Measurements from ENCODE around the gene BARHL1.

Gene BARHL1

DNA sequence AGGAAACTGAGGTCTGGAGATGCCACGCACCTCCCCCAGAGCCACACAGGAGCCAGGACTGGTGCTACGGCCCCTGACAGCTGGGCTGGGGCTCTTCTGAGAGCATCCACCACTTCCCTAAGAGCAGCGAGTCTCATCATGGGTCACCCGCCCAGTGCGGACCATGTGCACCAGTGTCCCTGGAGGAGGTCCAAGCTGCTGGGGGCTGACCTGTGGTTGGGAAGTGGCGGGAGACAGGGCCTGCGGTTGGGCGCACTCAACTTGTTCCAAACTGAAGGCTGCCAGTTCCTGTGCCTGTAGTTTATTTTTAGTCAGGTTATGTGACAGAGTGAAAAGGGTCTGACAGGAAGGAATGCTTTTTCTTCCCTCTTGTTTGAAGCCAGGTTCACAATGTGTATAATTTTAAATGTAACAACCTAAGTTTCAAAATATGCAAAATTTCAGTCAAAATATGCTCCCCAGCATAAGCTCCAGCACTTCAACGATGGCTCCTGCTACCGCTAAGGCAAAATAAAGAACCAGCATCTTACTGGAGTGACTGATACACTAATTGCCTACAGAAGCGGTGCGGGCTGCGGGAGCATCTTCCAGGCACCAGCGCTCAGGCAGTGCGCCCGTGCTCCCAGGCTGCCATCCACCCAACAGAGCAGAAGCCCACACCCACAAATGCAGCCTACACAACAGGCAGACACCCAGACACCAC lies 14.8 kb downstream of the BARHL1 start:
- no peak overlapping the region for H3K9ac ChIP-seq (ENCODE audit: low read length)
- no peaks in the 10 kb centered on the region for H3K9me3 ChIP-seq (ENCODE audit: control insufficient read depth, low read length)
- peaks cover 62% of the 10 kb centered on the region for H3K36me3 ChIP-seq (ENCODE audit: control insufficient read depth, insufficient read depth, low read length, severe bottlenecking)
- H3K4me3 ChIP-seq (ENCODE audit: low read length) = no peak overlapping the region
- no peaks in the 10 kb centered on the region for H3K27me3 ChIP-seq (replicated peaks; ENCODE audit: control insufficient read depth, insufficient read depth, low read length)
- H3K4me1 ChIP-seq (ENCODE audit: control insufficient read depth, insufficient read depth, low read length) = no peaks in the 10 kb centered on the region
- no peak for DNase-seq (ENCODE audit: low read depth)

DNA sequence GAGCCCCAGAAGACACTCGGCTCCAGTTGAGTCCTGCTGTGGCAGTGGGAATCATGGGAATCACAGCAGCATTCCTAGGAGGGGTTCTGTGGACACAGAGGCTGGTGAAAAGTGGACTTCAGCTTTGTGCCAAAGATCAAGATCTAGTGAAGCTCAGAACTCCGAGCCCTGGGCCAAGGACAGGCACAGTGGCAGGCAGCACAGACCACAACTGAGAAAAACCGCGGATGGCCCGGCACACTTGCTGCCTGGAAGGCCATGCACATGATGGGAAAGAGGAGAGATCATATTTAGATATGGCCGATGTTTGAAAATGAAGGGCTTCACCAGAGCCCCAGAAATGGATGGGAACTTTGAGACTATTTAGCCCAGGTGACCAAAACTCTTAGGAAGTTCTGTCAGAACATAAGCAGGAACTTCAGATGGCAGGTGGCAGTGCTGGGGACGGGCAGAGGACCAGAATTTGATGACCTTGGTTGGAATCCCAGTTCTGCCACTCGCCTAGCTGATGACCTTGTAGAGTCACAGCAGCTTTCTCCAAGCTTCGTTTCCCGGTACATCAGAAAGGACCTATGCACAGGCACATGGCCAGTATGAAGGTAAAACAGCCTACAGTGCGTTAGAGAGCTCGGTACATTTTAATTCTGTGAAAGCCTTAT lies 18.0 kb downstream of the BARHL1 start:
- H3K4me3 ChIP-seq (ENCODE audit: low read length) = no peak overlapping the region
- H3K36me3 ChIP-seq (ENCODE audit: control insufficient read depth, insufficient read depth, low read length, severe bottlenecking) = peaks cover 44% of the 10 kb centered on the region
- H3K27me3 ChIP-seq (replicated peaks; ENCODE audit: control insufficient read depth, insufficient read depth, low read length) = no peaks in the 10 kb centered on the region
- no peaks in the 10 kb centered on the region for H3K9me3 ChIP-seq (ENCODE audit: control insufficient read depth, low read length)
- H3K9ac ChIP-seq (ENCODE audit: low read length) = no peak overlapping the region
- DNase-seq (ENCODE audit: low read depth) = no peak
- H3K4me1 ChIP-seq (ENCODE audit: control insufficient read depth, insufficient read depth, low read length) = no peaks in the 10 kb centered on the region

DNA sequence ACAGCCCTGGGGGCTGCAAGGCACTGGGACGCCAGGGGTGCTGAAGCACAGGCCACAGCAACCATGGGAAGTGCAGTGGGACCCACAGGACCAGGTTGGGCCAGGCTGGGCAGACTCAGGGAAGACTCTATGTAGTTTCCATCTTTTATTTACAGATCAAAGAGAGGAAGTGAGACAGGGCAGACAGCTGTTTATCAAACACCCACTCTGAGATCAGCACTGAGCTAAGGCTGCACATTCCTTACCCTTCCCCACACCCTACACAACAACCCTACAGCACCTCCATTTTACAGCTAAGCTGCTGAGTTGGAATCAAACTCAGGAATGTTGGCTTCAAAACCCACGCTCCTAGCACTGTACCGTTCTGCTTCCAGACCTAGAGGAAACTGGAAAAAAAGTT lies 19.8 kb downstream of the BARHL1 start:
- Histone ChIP-seq H3K9me3 (ENCODE audit: control insufficient read depth, low read length) (no peaks in the 10 kb centered on the region), H3K4me3 (ENCODE audit: low read length) (no peak overlapping the region), H3K9ac (ENCODE audit: low read length) (no peak overlapping the region), H3K36me3 (ENCODE audit: control insufficient read depth, insufficient read depth, low read length, severe bottlenecking) (peaks cover 44% of the 10 kb centered on the region), H3K4me1 (ENCODE audit: control insufficient read depth, insufficient read depth, low read length) (no peaks in the 10 kb centered on the region), H3K27me3 (replicated peaks; ENCODE audit: control insufficient read depth, insufficient read depth, low read length) (no peaks in the 10 kb centered on the region)
- DNase-seq (ENCODE audit: low read depth) = no peak

DNA sequence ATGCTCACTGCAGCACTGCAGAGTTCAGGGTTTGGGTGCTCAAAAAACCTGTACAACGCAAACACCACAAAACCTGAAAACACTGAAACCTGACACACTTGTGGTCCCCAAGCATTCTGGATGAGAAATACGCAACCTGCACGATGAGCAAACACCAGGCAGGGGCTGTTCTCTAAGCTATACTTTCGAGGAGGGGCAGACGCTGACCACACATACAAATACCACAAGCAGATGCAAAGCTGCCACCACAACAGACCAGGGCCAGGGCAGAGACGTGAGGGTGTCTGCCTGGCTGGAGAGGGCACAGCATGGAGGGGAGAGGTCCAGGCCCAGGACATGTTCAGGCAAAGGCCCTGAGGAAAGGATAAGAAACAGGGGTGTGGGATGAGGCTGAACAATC lies 23.0 kb downstream of the BARHL1 start:
- no peaks in the 10 kb centered on the region for H3K9me3 ChIP-seq (ENCODE audit: control insufficient read depth, low read length)
- no peak overlapping the region for H3K4me3 ChIP-seq (ENCODE audit: low read length)
- DNase-seq (ENCODE audit: low read depth) = no peak
- H3K4me1 ChIP-seq (ENCODE audit: control insufficient read depth, insufficient read depth, low read length) = peaks cover 7% of the 10 kb centered on the region
- peaks cover 45% of the 10 kb centered on the region for H3K36me3 ChIP-seq (ENCODE audit: control insufficient read depth, insufficient read depth, low read length, severe bottlenecking)
- H3K27me3 ChIP-seq (replicated peaks; ENCODE audit: control insufficient read depth, insufficient read depth, low read length) = no peaks in the 10 kb centered on the region
- no peak overlapping the region for H3K9ac ChIP-seq (ENCODE audit: low read length)

DNA sequence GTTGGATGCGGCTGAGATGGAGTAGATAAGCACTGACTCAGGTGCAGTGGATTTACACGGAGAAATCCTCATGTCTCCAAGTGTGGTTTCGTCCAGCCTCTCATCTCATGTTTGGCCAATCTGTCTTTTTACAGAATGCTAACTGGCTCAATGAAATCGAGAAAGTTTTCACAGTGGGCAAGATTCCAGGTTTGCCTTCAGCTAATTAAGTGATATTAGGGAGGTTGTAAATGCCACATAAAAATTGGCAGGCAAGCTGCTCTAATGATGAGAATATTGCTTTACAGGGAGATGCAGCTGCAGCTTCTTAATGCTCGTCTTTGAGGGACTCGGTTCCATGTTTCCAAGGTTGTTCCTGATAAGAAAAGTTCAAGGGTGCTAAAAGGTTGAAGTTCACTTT lies 23.7 kb downstream of the BARHL1 start:
- Histone ChIP-seq H3K36me3 (ENCODE audit: control insufficient read depth, insufficient read depth, low read length, severe bottlenecking) (peaks cover 43% of the 10 kb centered on the region), H3K9ac (ENCODE audit: low read length) (no peak overlapping the region), H3K27me3 (replicated peaks; ENCODE audit: control insufficient read depth, insufficient read depth, low read length) (no peaks in the 10 kb centered on the region), H3K9me3 (ENCODE audit: control insufficient read depth, low read length) (no peaks in the 10 kb centered on the region), H3K4me3 (ENCODE audit: low read length) (no peak overlapping the region), H3K4me1 (ENCODE audit: control insufficient read depth, insufficient read depth, low read length) (peaks cover 12% of the 10 kb centered on the region)
- no peak for DNase-seq (ENCODE audit: low read depth)

DNA sequence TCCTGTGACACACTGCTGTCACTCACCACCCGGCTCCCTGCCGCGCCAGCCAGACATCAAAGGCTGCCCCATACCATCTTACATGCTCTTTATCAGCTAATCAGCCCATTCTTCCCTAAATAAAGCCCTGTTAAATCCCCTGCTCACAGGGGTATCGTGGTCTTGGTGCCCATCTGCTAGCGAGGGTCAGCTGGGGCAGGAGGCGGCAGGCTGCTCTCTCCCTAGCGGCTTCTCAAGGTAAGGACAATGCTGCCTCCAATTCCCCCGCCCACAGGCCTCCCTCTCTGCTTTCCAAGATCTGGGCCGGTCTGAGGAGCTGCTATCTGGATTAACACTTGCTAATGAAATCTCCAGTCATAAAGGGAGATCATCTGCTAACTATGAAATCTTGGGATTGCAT lies 26.8 kb downstream of the BARHL1 start:
- Histone ChIP-seq H3K27me3 (replicated peaks; ENCODE audit: control insufficient read depth, insufficient read depth, low read length) (no peaks in the 10 kb centered on the region), H3K4me1 (ENCODE audit: control insufficient read depth, insufficient read depth, low read length) (peaks cover 12% of the 10 kb centered on the region), H3K4me3 (ENCODE audit: low read length) (no peak overlapping the region), H3K9ac (ENCODE audit: low read length) (no peak overlapping the region), H3K9me3 (ENCODE audit: control insufficient read depth, low read length) (no peaks in the 10 kb centered on the region), H3K36me3 (ENCODE audit: control insufficient read depth, insufficient read depth, low read length, severe bottlenecking) (peaks cover 52% of the 10 kb centered on the region)
- no peak for DNase-seq (ENCODE audit: low read depth)

DNA sequence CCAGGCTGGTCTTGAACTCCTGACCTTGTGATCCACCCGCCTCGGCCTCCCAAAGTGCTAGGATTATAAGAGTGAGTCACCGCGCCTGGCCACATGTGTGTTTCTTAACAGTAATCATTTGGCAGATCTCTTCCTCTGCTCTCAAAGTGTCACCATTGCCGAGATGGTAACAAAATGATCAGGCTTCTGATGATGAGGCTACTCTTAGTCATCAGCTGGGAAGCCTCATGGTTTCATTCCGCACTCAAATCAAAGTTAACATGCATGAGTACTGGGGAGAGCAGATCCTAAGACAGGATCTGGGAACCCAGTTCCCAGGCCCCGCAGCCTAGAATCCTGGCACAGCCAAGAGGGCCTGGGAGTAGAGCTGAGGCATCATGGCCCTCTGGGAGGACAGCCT lies 27.4 kb downstream of the BARHL1 start:
- peak; percentile 28 for DNase-seq (ENCODE audit: low read depth)
- Histone ChIP-seq H3K4me3 (ENCODE audit: low read length) (peak overlapping the region; percentile 26), H3K9ac (ENCODE audit: low read length) (no peak overlapping the region), H3K27me3 (replicated peaks; ENCODE audit: control insufficient read depth, insufficient read depth, low read length) (no peaks in the 10 kb centered on the region), H3K4me1 (ENCODE audit: control insufficient read depth, insufficient read depth, low read length) (peaks cover 12% of the 10 kb centered on the region), H3K36me3 (ENCODE audit: control insufficient read depth, insufficient read depth, low read length, severe bottlenecking) (peaks cover 59% of the 10 kb centered on the region), H3K9me3 (ENCODE audit: control insufficient read depth, low read length) (no peaks in the 10 kb centered on the region)

DNA sequence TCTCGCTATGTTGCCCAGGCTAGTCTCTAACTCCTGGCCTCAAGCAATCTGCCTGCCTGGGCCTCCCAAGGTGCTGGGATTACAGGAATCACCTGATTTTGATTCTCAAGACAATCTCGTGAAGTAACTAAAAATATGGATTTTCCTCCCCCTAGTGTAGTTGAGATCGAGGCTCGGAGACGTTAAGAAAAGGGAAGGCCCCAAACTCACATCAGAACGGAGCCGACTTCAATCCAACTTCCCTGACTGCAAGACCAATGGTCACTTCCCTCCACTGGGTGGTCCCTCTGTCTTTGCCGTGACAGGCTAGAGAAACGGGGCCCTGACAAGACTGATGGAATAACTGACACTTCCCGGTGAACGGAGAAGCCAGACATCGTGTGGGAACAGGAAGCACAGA lies 28.3 kb downstream of the BARHL1 start:
- no peak overlapping the region for H3K4me3 ChIP-seq (ENCODE audit: low read length)
- no peak for DNase-seq (ENCODE audit: low read depth)
- no peaks in the 10 kb centered on the region for H3K27me3 ChIP-seq (replicated peaks; ENCODE audit: control insufficient read depth, insufficient read depth, low read length)
- peaks cover 12% of the 10 kb centered on the region for H3K4me1 ChIP-seq (ENCODE audit: control insufficient read depth, insufficient read depth, low read length)
- H3K36me3 ChIP-seq (ENCODE audit: control insufficient read depth, insufficient read depth, low read length, severe bottlenecking) = peaks cover 64% of the 10 kb centered on the region
- H3K9me3 ChIP-seq (ENCODE audit: control insufficient read depth, low read length) = no peaks in the 10 kb centered on the region
- H3K9ac ChIP-seq (ENCODE audit: low read length) = no peak overlapping the region

DNA sequence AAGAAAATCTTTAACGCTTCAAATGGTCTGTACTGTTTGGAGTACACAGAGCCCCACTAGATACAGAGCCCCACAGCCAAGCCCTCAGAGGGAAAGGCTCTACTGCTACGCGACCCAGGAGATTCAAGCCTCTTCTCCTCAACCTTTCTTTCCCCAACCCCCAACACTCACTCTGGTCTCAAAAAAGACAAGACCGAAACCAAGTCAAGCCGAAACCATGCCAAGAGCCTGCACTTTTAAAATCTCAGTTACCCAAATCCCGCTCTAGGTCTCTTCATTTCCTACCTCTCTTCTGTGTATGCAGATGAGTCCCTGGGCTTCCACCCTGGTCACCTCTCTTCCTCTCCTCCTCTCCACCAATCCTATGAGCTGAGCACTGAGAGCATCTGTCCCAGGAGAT lies 31.9 kb downstream of the BARHL1 start:
- no peaks in the 10 kb centered on the region for H3K27me3 ChIP-seq (replicated peaks; ENCODE audit: control insufficient read depth, insufficient read depth, low read length)
- H3K9ac ChIP-seq (ENCODE audit: low read length) = no peak overlapping the region
- H3K4me1 ChIP-seq (ENCODE audit: control insufficient read depth, insufficient read depth, low read length) = peaks cover 12% of the 10 kb centered on the region
- H3K9me3 ChIP-seq (ENCODE audit: control insufficient read depth, low read length) = no peaks in the 10 kb centered on the region
- no peak overlapping the region for H3K4me3 ChIP-seq (ENCODE audit: low read length)
- DNase-seq (ENCODE audit: low read depth) = no peak
- peaks cover 76% of the 10 kb centered on the region for H3K36me3 ChIP-seq (ENCODE audit: control insufficient read depth, insufficient read depth, low read length, severe bottlenecking)

DNA sequence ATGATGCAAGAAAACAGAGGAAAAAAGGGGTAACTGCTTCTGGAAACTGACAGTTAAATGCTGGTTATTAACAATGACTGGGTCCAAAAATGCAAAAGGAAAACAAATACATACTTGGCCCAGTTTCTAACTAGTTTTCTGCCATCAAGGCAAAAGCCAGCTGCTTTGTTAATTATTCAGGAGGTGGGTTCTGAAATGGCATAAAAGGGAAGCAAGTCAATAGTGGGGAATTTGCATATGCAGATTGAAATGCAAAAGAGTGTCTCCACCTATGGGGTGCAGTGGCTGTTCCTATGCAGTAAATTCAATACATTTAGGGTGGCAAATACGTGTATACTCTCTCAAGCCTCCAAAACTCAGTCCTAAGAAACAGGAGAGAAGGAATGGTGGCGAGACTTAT lies 33.4 kb downstream of the BARHL1 start:
- Histone ChIP-seq H3K27me3 (replicated peaks; ENCODE audit: control insufficient read depth, insufficient read depth, low read length) (no peaks in the 10 kb centered on the region), H3K9me3 (ENCODE audit: control insufficient read depth, low read length) (no peaks in the 10 kb centered on the region), H3K4me3 (ENCODE audit: low read length) (no peak overlapping the region), H3K36me3 (ENCODE audit: control insufficient read depth, insufficient read depth, low read length, severe bottlenecking) (peaks cover 79% of the 10 kb centered on the region), H3K9ac (ENCODE audit: low read length) (no peak overlapping the region), H3K4me1 (ENCODE audit: control insufficient read depth, insufficient read depth, low read length) (peaks cover 2% of the 10 kb centered on the region)
- no peak for DNase-seq (ENCODE audit: low read depth)

DNA sequence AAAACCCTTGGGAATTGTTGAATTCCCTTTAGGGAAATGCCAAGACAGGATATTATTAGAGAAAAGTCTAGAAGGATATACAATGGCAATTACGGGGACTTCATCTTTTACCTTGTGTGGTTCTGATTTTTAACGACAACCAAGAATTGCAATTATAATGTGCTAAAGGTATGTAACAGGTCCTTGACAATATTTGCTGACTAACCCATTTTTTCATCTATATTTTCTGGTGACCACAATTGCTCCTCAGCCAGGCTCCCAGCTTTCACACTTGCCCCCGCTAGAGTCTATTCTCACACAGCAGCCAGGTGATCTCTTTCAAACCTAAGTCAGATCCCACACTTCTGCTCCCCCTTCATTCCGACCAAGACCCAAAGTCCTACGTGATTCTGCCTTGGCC lies 34.3 kb downstream of the BARHL1 start:
- Histone ChIP-seq H3K36me3 (ENCODE audit: control insufficient read depth, insufficient read depth, low read length, severe bottlenecking) (peaks cover 74% of the 10 kb centered on the region), H3K4me1 (ENCODE audit: control insufficient read depth, insufficient read depth, low read length) (no peaks in the 10 kb centered on the region), H3K9me3 (ENCODE audit: control insufficient read depth, low read length) (no peaks in the 10 kb centered on the region), H3K27me3 (replicated peaks; ENCODE audit: control insufficient read depth, insufficient read depth, low read length) (no peaks in the 10 kb centered on the region), H3K4me3 (ENCODE audit: low read length) (no peak overlapping the region), H3K9ac (ENCODE audit: low read length) (no peak overlapping the region)
- no peak for DNase-seq (ENCODE audit: low read depth)

DNA sequence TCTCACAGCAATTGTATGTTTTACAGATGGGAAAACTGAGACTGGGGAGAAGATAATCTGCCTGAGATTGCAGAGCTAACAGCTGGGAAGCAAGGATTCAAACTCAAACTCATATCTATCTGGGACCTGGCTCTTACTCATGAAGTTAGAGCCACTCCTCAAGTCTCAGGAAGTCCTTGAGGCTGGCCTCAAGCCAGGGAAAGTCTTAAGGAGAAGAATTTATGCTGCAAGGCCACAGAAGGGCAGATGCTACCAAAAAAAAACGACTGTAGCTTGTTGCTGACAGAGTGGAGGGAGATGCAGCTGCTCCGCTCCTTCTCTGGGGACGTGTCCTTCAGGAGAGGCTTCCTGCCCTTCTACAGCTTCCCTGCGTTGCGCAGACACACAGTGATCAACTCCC lies 39.8 kb downstream of the BARHL1 start:
- DNase-seq (ENCODE audit: low read depth) = peak; percentile 9
- Histone ChIP-seq H3K36me3 (ENCODE audit: control insufficient read depth, insufficient read depth, low read length, severe bottlenecking) (peaks cover 62% of the 10 kb centered on the region), H3K9ac (ENCODE audit: low read length) (no peak overlapping the region), H3K4me3 (ENCODE audit: low read length) (no peak overlapping the region), H3K9me3 (ENCODE audit: control insufficient read depth, low read length) (no peaks in the 10 kb centered on the region), H3K4me1 (ENCODE audit: control insufficient read depth, insufficient read depth, low read length) (no peaks in the 10 kb centered on the region), H3K27me3 (replicated peaks; ENCODE audit: control insufficient read depth, insufficient read depth, low read length) (no peaks in the 10 kb centered on the region)

Measured in adipocyte (in vitro differentiated cells).